ENCODE data around the gene VWA2.

GRCh38 chr10:114259824-114260223, 20.8 kb downstream of the VWA2 start:
- TF ChIP-seq GATA3 (IDR thresholded peaks at IDR 0.05; ENCODE audit: low read depth, low read length) (no peak), GATA2 (IDR thresholded peaks at IDR 0.05; ENCODE audit: low read depth, low read length) (no peak)

Data from SH-SY5Y (cell line).